ENCODE data around the gene ATF3.

Gene ATF3

DNA sequence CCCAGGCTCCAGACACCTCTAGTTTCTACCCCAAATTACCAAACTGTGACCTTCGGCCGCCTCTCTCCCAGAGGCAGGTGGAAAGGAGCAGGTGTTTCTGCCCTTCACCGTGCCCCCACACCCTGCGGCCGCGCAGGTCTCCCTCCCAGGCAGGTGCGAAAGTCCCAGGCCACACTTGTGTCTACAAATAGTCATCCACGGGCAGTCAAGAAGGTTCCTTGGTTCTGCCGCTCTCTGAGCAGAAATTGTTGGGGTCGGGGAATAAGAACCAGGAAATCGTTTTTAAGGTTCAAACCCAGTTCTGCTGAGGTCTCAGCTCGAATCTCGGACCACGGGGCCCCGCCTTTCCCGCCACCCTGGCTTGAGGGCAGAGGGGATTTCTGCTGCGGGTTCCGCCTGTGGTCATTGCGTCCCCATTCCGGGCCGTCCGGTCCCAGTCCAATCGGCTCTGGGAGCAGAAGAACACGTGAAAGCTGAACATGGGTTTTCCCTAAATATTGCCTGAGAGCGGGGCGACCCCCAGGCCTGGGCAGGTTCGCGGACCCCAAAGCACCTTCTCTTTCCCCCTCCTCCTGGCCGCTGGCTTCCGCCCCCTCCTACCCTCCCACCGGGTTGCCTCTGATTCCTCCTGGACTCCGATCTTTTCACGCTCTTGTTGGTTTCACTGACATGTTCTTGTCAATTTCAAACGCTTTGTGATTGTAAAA lies 1.2 kb upstream of the ATF3 start:
- TF ChIP-seq, protein P1, sequence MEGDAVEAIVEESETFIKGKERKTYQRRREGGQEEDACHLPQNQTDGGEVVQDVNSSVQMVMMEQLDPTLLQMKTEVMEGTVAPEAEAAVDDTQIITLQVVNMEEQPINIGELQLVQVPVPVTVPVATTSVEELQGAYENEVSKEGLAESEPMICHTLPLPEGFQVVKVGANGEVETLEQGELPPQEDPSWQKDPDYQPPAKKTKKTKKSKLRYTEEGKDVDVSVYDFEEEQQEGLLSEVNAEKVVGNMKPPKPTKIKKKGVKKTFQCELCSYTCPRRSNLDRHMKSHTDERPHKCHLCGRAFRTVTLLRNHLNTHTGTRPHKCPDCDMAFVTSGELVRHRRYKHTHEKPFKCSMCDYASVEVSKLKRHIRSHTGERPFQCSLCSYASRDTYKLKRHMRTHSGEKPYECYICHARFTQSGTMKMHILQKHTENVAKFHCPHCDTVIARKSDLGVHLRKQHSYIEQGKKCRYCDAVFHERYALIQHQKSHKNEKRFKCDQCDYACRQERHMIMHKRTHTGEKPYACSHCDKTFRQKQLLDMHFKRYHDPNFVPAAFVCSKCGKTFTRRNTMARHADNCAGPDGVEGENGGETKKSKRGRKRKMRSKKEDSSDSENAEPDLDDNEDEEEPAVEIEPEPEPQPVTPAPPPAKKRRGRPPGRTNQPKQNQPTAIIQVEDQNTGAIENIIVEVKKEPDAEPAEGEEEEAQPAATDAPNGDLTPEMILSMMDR (IDR thresholded peaks at IDR 0.05; ENCODE audit: low read depth, low read length) = no peak
- H3K4me3 ChIP-seq (ENCODE audit: low read depth, low read length) = peak overlapping the region; percentile 87
- in situ Hi-C loops (cut with HindIII; ENCODE audit: low sequenced_read_pairs) = no loop called here
- DNase-seq (ENCODE audit: low read depth, low spot score) = no peak

GRCh38 chr1:212607913-212608391 lies 609 bp upstream of the ATF3 start:
- H3K4me3 ChIP-seq (ENCODE audit: low read depth, low read length) = peak overlapping the region; percentile 87
- DNase-seq (ENCODE audit: low read depth, low spot score) = no peak
- TF ChIP-seq, protein P1 (IDR thresholded peaks at IDR 0.05; ENCODE audit: low read depth, low read length) = no peak
- in situ Hi-C loops (cut with HindIII; ENCODE audit: low sequenced_read_pairs) = no loop called here

DNA sequence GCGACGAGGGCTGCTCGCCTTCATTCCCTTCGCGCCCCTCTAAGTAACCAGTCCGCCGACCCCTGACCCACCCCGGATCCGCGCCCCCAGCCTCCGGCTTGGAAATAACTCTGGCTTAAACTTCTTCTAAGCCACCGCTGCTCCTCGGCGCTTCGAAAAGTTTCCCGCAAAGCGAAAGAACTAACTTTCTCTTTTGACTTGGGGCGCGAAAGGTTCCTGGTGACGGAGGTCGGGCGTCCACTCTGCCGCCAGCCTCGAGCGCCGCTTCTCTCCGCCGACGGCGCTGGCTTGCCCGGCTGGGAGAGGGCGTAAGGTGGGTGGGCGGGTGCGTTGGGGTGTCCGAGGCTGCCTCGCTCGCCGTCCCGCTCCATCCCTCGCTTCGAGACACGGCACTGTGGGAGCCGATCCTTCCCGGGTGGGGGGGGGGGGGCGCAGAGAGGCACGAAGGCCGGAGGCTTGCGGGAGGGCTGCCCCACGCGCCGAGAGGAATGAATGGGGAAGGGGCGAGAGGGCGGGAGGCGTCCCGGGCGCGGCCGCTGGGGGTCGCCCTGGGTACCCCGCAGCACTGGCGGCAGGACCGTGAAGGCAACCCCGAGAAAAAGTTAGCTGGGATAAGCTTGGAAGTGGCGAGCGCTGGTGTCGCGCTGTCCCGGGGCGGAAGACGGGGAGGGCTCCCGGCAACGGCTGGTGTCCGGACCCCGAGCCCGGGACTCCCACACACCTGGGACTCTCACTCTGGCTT lies 569 bp downstream of the ATF3 start:
- H3K4me3 ChIP-seq (ENCODE audit: low read depth, low read length) = peak overlapping the region; percentile 87
- in situ Hi-C loops (cut with HindIII; ENCODE audit: low sequenced_read_pairs) = no loop called here
- TF ChIP-seq, protein P1 (IDR thresholded peaks at IDR 0.05; ENCODE audit: low read depth, low read length) = peak; percentile 56
- DNase-seq (ENCODE audit: low read depth, low spot score) = no peak

DNA sequence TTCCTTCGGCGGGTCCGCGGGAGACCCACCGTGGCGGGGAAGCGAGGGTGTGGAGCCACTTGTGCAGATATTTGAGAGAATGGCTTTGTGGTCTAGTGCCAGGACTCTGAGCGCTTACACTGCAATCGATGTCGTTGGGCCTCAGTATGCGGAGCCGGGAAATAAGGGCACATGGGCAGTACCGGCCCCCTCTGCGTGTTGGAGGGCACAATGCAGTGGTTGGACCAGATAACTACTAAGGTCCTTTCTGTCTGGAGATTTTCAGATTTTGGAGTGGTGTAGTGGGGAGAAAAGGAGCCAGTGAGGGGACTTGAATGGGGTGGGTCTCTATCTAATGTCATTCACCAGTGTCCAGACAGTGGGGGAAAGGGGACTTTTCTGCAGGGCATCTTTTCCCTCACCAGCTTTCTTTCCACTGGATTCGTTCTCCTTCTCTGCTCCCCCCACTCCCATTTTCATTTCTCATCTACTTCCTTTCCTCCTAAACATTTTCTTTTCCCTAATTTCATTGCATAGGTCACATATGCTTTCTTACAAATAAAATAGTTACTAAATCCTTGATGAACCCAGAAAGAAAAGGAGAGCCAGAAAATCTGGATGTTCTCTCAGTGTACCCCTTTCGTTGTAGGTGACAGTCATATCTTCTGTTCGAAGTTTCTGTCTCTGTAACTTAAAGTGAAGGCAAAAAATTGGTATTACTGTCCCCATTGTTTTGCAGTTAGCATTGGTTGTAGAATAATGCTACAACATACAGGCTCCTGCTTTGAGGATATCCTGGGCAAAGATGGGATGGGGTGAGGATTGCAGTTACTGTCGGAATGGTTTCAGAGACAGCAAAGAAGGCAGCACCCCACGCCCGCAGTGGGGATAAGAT lies 1.4 kb downstream of the ATF3 start:
- TF ChIP-seq, protein P1 (IDR thresholded peaks at IDR 0.05; ENCODE audit: low read depth, low read length) = no peak
- no peak for DNase-seq (ENCODE audit: low read depth, low spot score)
- H3K4me3 ChIP-seq (ENCODE audit: low read depth, low read length) = peak overlapping the region; percentile 87
- in situ Hi-C loops (cut with HindIII; ENCODE audit: low sequenced_read_pairs) = no loop called here

DNA sequence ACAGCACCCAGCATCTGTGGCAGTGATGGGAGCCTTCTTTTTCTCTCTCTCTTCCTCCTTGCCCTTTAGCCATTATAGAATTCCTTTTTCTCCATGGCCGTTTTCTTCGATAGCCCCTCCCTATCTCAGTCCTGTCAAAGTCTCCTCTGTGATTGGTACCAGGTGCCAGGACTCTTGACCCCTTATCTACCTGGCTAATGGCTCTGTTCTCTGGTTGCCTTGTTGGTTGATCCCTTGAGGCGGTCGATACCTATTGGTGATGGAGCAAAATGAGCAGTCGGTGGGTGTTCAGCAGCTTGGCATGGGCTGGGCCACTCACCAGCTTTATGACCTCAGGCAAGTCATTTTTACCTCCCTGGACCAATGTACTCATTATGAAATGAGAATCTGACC lies 2.0 kb downstream of the ATF3 start:
- TF ChIP-seq, protein P1 (IDR thresholded peaks at IDR 0.05; ENCODE audit: low read depth, low read length) = no peak
- H3K4me3 ChIP-seq (ENCODE audit: low read depth, low read length) = no peak overlapping the region
- in situ Hi-C loops (cut with HindIII; ENCODE audit: low sequenced_read_pairs) = no loop called here
- no peak for DNase-seq (ENCODE audit: low read depth, low spot score)
